CD4-positive, CD25-positive, alpha-beta regulatory T cell (primary cell): Measurements from ENCODE around the gene TARBP1. TPM values are rescaled to one million over a fixed set of nuclear protein-coding genes. Genes with fewer than 3 reads are reported as not detected.

Experiments
- ATAC-seq, 2 donors: fragments of 150-1000 bp; cut with Tn5 transposase; one replicate each; pipeline ENCODE4 v1.10.0; 2021; ENCODE audit warnings: low read depth in 2 of 2, moderate number of reproducible peaks in 2 of 2, moderate library complexity in 1 of 2
- DNase-seq, 3 donors: peaks; one replicate each; pipeline versions ENCODE4 v3.0.0 to v3.0.0-alpha.2; 2012 to 2022; ENCODE audit warnings: mixed read lengths in 1 of 3
- H3K27ac ChIP-seq: one replicate; pipeline ENCODE4 v1.7.0; 2013; ENCODE audit warnings: mild to moderate bottlenecking, low read length; ENCODE audit not compliant: insufficient read depth, poor library complexity, severe bottlenecking
- H3K27me3 ChIP-seq: one replicate; pipeline ENCODE4 v1.7.0; 2013; ENCODE audit warnings: low read length; ENCODE audit not compliant: control insufficient read depth, insufficient read depth
- H3K36me3 ChIP-seq: one replicate; pipeline ENCODE4 v1.7.0; 2013; ENCODE audit warnings: mild to moderate bottlenecking, low read length, moderate library complexity; ENCODE audit not compliant: control insufficient read depth, insufficient read depth
- H3K4me1 ChIP-seq: 2 replicates; pipeline ENCODE4 v1.7.0; 2013; ENCODE audit warnings: mild to moderate bottlenecking, low read length; ENCODE audit not compliant: insufficient read depth, control insufficient read depth, poor library complexity, severe bottlenecking
- H3K4me3 ChIP-seq: one replicate; pipeline ENCODE4 v1.7.0; 2013; ENCODE audit warnings: low read depth, mild to moderate bottlenecking, low read length, moderate library complexity
- H3K9me3 ChIP-seq, 2 experiments: 1 replicate in 1 of 2; 2 replicates in 1 of 2; pipeline ENCODE4 v1.7.0; 2013; ENCODE audit warnings: low read length in 2 of 2, mild to moderate bottlenecking in 1 of 2, moderate library complexity in 1 of 2; ENCODE audit not compliant: control insufficient read depth in 2 of 2
- H3K27ac Mint-ChIP-seq, 3 donors: one replicate each; pipeline ENCODE4 v1.8.0; 2020 to 2022; ENCODE audit warnings: mild to moderate bottlenecking in 3 of 3, mixed read lengths in 3 of 3, moderate library complexity in 2 of 3
- H3K27me3 Mint-ChIP-seq: one replicate; pipeline ENCODE4 v1.8.0; 2022; ENCODE audit warnings: mild to moderate bottlenecking, mixed read lengths
- H3K36me3 Mint-ChIP-seq: one replicate; pipeline ENCODE4 v1.8.0; 2020; ENCODE audit warnings: mixed read lengths
- H3K4me1 Mint-ChIP-seq, 4 donors: one replicate each; pipeline ENCODE4 v1.8.0; 2020 to 2022; ENCODE audit warnings: mixed read lengths in 4 of 4, mild to moderate bottlenecking in 1 of 4
- H3K4me3 Mint-ChIP-seq, 4 donors: one replicate each; pipeline ENCODE4 v1.8.0; 2020 to 2022; ENCODE audit warnings: mild to moderate bottlenecking in 4 of 4, mixed read lengths in 4 of 4, moderate library complexity in 3 of 4
- H3K9me3 Mint-ChIP-seq, 7 donors: one replicate each; pipeline ENCODE4 v1.8.0; 2020 to 2022; ENCODE audit warnings: mixed read lengths in 7 of 7, mild to moderate bottlenecking in 3 of 7, moderate library complexity in 2 of 7
- polyA plus RNA-seq, 4 donors: library from polyadenylated mRNA; unstranded; fragments of 300-500 nt; fragmentation: Illumina TruSeq; gene quantifications; one replicate each; pipeline ENCODE4 v1.2.3, GENCODE V29; 2021
- total RNA-seq: library from RNA; stranded (reverse); gene quantifications from one replicate; pipeline ENCODE4 v1.2.3, GENCODE V29; 2022

The TARBP1 gene
- total and polyA plus RNA-seq, 5 donors from 2014 or later = 6.9 to 30.0 (median 8.8) TPM

DNA sequence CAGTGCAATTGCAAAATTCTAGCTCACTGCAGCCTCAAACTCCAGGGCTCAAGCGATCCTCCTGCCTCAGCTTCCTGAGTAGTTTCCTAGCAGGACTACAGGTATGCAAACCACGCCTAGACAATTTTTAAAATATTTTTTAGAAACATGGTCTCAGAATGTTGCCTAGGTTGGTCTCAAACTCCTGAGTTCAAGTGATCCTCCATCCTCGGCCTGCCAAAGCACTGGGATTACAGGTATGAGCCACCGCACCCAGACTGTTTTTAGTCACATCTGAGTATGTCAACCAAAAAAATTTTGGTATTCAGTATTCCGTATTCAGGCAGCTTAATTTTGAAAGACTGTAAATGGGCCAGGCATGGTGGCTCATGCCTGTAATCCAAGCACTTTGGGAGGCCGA is 11.2 kb downstream of the TARBP1 start:
- H3K4me3 Mint-ChIP-seq = no peak overlapping the region
- no peak for ATAC-seq

GRCh38 chr1:234466945-234467344 is 12.0 kb downstream of the TARBP1 start:
- no peaks in the 10 kb centered on the region for H3K9me3 Mint-ChIP-seq
- H3K36me3 Mint-ChIP-seq = peaks cover 40% of the 10 kb centered on the region
- H3K27ac ChIP-seq = no peak overlapping the region
- no peaks in the 10 kb centered on the region for H3K9me3 ChIP-seq
- no peak overlapping the region for H3K4me3 Mint-ChIP-seq
- H3K27ac Mint-ChIP-seq = no peak overlapping the region
- H3K27me3 ChIP-seq = no peaks in the 10 kb centered on the region
- peaks cover 8% of the 10 kb centered on the region for H3K36me3 ChIP-seq
- ATAC-seq (no peak), DNase-seq (no peak)
- no peaks in the 10 kb centered on the region for H3K4me1 ChIP-seq
- H3K4me1 Mint-ChIP-seq = peaks cover 0 to 8% (median 5%) of the 10 kb centered on the region in 4 donors
- H3K4me3 ChIP-seq = no peak overlapping the region
- H3K27me3 Mint-ChIP-seq = no peaks in the 10 kb centered on the region

More for the DNA sequence above, 11.2 kb downstream of the TARBP1 start:
- Histone ChIP-seq H3K36me3 (peaks cover 8% of the 10 kb centered on the region), H3K4me3 (no peak overlapping the region), H3K27me3 (no peaks in the 10 kb centered on the region), H3K27ac (no peak overlapping the region), H3K4me1 (peaks cover 2% of the 10 kb centered on the region), H3K9me3 (no peaks in the 10 kb centered on the region)
- DNase-seq = no peak
- H3K27me3 Mint-ChIP-seq = no peaks in the 10 kb centered on the region
- peaks cover 35% of the 10 kb centered on the region for H3K36me3 Mint-ChIP-seq
- no peak overlapping the region for H3K27ac Mint-ChIP-seq
- H3K9me3 Mint-ChIP-seq = no peaks in the 10 kb centered on the region
- peaks cover 0 to 10% (median 7%) of the 10 kb centered on the region in 4 donors for H3K4me1 Mint-ChIP-seq

DNA sequence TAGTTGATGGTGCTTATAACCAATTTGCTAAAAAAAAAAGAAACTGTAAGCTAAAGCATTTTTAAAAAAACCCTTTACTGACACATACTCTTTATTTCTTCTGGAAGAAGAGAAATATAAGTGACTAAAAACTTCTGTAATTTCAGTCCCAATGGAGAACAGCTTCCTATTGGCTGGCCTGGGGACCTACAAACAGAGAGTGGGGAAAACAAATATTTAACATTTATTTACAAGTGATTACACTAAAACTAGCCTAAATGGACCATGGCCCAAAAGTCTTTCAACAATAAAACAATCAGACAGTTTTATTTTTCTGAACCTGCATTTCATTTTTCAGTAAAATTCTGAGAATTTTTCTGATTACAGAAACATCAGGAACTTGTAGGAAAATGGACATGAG is 15.2 kb downstream of the TARBP1 start:
- no peak overlapping the region for H3K27ac ChIP-seq
- H3K9me3 ChIP-seq = no peaks in the 10 kb centered on the region
- Mint-ChIP-seq H3K9me3 (no peaks in the 10 kb centered on the region), H3K4me1 (peaks cover 0 to 8% (median 5%) of the 10 kb centered on the region in 4 donors), H3K4me3 (no peak overlapping the region), H3K27ac (no peak overlapping the region), H3K36me3 (peaks cover 44% of the 10 kb centered on the region), H3K27me3 (no peaks in the 10 kb centered on the region)
- no peaks in the 10 kb centered on the region for H3K27me3 ChIP-seq
- H3K36me3 ChIP-seq = peaks cover 14% of the 10 kb centered on the region
- H3K4me1 ChIP-seq = no peaks in the 10 kb centered on the region
- H3K4me3 ChIP-seq = no peak overlapping the region
- DNase-seq (no peak), ATAC-seq (no peak)

GRCh38 chr1:234460652-234461051 is 18.3 kb downstream of the TARBP1 start:
- DNase-seq (no peak), ATAC-seq (no peak)
- H3K36me3 Mint-ChIP-seq = peaks cover 36% of the 10 kb centered on the region

DNA sequence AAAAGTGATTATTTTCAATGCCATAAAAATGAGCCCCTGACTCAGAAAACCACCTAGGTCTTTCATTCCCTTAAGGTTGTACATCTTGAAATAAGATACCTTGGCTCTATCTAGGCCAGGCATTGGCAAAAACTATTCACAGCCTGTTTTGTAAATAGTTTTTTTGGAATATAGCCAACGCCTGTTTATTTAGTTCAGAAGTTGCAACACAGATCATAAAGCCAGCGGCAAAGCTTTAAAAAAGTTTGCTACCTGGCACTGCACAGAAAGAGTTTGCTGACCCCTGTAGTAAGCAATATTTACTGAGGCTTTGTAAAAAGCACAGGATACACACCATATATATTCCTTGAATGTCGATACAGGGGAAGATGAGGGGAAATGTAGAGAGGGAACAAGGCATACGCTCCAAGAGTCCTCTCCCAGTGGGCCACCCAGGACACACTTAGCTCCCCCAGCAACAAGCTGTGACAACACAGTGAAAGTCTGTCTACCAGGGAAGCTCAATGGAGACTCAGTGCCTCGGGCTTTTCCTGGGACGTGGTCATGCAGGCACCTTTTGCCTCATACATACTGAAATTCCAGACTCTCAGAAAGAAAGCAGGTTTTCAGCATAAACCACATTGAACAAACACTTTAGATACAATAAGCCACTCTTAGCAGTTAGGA is 20.5 kb downstream of the TARBP1 start:
- Histone ChIP-seq H3K9me3 (no peaks in the 10 kb centered on the region), H3K27ac (no peak overlapping the region), H3K4me3 (no peak overlapping the region), H3K36me3 (peaks cover 18% of the 10 kb centered on the region), H3K4me1 (no peaks in the 10 kb centered on the region), H3K27me3 (no peaks in the 10 kb centered on the region)
- DNase-seq (no peak), ATAC-seq (no peak)
- no peak overlapping the region for H3K4me3 Mint-ChIP-seq
- no peaks in the 10 kb centered on the region for H3K27me3 Mint-ChIP-seq
- H3K4me1 Mint-ChIP-seq = peaks cover 0 to 14% (median 0%) of the 10 kb centered on the region in 4 donors
- no peak overlapping the region for H3K27ac Mint-ChIP-seq
- no peaks in the 10 kb centered on the region for H3K9me3 Mint-ChIP-seq
- peaks cover 29% of the 10 kb centered on the region for H3K36me3 Mint-ChIP-seq

More at GRCh38 chr1:234460652-234461051, 18.3 kb downstream of the TARBP1 start:
- no peak overlapping the region for H3K4me3 Mint-ChIP-seq
- peaks cover 0 to 6% (median 0%) of the 10 kb centered on the region in 4 donors for H3K4me1 Mint-ChIP-seq
- peaks cover 24% of the 10 kb centered on the region for H3K36me3 ChIP-seq
- no peak overlapping the region for H3K27ac ChIP-seq
- no peak overlapping the region for H3K4me3 ChIP-seq
- H3K27me3 ChIP-seq = no peaks in the 10 kb centered on the region
- no peaks in the 10 kb centered on the region for H3K9me3 Mint-ChIP-seq
- no peaks in the 10 kb centered on the region for H3K4me1 ChIP-seq
- H3K9me3 ChIP-seq = no peaks in the 10 kb centered on the region
- H3K27ac Mint-ChIP-seq = no peak overlapping the region
- no peaks in the 10 kb centered on the region for H3K27me3 Mint-ChIP-seq

GRCh38 chr1:234454926-234455325 is 24.1 kb downstream of the TARBP1 start:
- Histone ChIP-seq H3K27ac (no peak overlapping the region), H3K36me3 (peaks cover 19% of the 10 kb centered on the region), H3K4me1 (no peaks in the 10 kb centered on the region), H3K4me3 (no peak overlapping the region), H3K27me3 (no peaks in the 10 kb centered on the region), H3K9me3 (no peaks in the 10 kb centered on the region)
- no peak for ATAC-seq
- Mint-ChIP-seq H3K4me3 (no peak overlapping the region), H3K4me1 (peaks cover 0 to 14% (median 2%) of the 10 kb centered on the region in 4 donors), H3K9me3 (no peaks in the 10 kb centered on the region), H3K36me3 (peaks cover 23% of the 10 kb centered on the region), H3K27me3 (no peaks in the 10 kb centered on the region), H3K27ac (peak overlapping the region in 1 of 3 donors; percentile 25)
- DNase-seq = no peak

- no peaks in the 10 kb centered on the region for H3K9me3 Mint-ChIP-seq
- no peak overlapping the region for H3K4me3 Mint-ChIP-seq
- ATAC-seq = no peak
- H3K36me3 Mint-ChIP-seq = peaks cover 37% of the 10 kb centered on the region
- peaks cover 0 to 13% (median 4%) of the 10 kb centered on the region in 4 donors for H3K4me1 Mint-ChIP-seq
- Histone ChIP-seq H3K27me3 (no peaks in the 10 kb centered on the region), H3K27ac (no peak overlapping the region), H3K4me3 (no peak overlapping the region), H3K9me3 (no peaks in the 10 kb centered on the region), H3K4me1 (no peaks in the 10 kb centered on the region), H3K36me3 (peaks cover 19% of the 10 kb centered on the region)
- no peak overlapping the region for H3K27ac Mint-ChIP-seq
- no peak for DNase-seq
- no peaks in the 10 kb centered on the region for H3K27me3 Mint-ChIP-seq
Observed at GRCh38 chr1:234452406-234452965, 26.5 kb downstream of the TARBP1 start.

DNA sequence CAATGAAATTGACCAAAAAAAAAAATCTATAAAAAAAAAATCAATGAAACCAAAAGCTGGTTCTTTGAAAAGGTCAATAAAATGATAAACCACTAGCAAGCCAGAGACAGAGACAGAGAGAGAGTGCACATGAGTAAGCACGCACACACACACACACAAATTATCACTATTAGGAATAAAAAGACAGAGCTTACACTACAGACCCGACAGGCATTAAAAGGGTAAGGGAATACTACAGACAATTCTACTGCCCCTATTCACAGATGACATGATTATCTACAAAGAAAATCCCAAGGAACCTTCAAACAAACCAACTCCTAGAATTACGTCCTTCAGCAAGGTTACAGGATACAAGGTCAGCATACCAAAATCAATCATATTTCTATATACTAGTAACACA is 38.6 kb downstream of the TARBP1 start:
- Histone ChIP-seq H3K4me1 (no peaks in the 10 kb centered on the region), H3K27ac (no peak overlapping the region), H3K4me3 (no peak overlapping the region), H3K9me3 (peaks cover 0 to 3% of the 10 kb centered on the region in 2 experiments), H3K36me3 (peaks cover 22% of the 10 kb centered on the region), H3K27me3 (no peaks in the 10 kb centered on the region)
- no peak overlapping the region for H3K4me3 Mint-ChIP-seq
- peaks cover 0 to 10% (median 0%) of the 10 kb centered on the region in 7 donors for H3K9me3 Mint-ChIP-seq
- H3K27me3 Mint-ChIP-seq = no peaks in the 10 kb centered on the region
- peaks cover 62% of the 10 kb centered on the region for H3K36me3 Mint-ChIP-seq
- no peak overlapping the region for H3K27ac Mint-ChIP-seq
- DNase-seq (no peak), ATAC-seq (no peak)
- H3K4me1 Mint-ChIP-seq = peaks cover 0 to 11% (median 3%) of the 10 kb centered on the region in 4 donors
